K562 (cell line): Measurements from ENCODE around the gene IQCM. TPM values are rescaled to one million over a fixed set of nuclear protein-coding genes. Genes with fewer than 3 reads are reported as not detected.

Experiments
- CHD7 ChIP-seq: fragments of 200-600 bp; sonication (generic); IDR thresholded peaks from one replicate; pipeline ENCODE4 v1.6.1; 2012; ENCODE audit warnings: mild to moderate bottlenecking, low read depth, low read length, inconsistent platforms
- GABPB2 ChIP-seq: fragments of 250-450 bp; sonication (Bioruptor Pico); conservative IDR thresholded peaks from 2 replicates; pipeline ENCODE4 v1.5.1; 2021; ENCODE audit warnings: mild to moderate bottlenecking
- HMG20B ChIP-seq: fragments of 250-450 bp; sonication (Bioruptor Pico); IDR thresholded peaks from 2 replicates; pipeline ENCODE4 v1.5.0; 2021; ENCODE audit warnings: mild to moderate bottlenecking
- POLR2B ChIP-seq: fragments of 450-650 bp; IDR thresholded peaks from 2 replicates; pipeline ENCODE4 v1.6.1; 2018; ENCODE audit warnings: low read depth; ENCODE audit not compliant: partially characterized antibody
- U2AF2 ChIP-seq: fragments of 200-400 bp; formaldehyde crosslinking; optimal IDR thresholded peaks from 2 replicates; pipeline ENCODE3; 2017; ENCODE audit warnings: low read depth, mild to moderate bottlenecking, low read length
- ZNF224 ChIP-seq: sonication (generic); formaldehyde crosslinking; IDR thresholded peaks from 2 replicates; pipeline ENCODE4 v1.8.0; 2022; ENCODE audit warnings: mild to moderate bottlenecking, missing genetic modification reagents
- ZNF232 ChIP-seq: sonication (generic); formaldehyde crosslinking; IDR thresholded peaks from 2 replicates; pipeline ENCODE4 v1.8.0; 2022; ENCODE audit warnings: mild to moderate bottlenecking, missing genetic modification reagents
- polyA plus RNA-seq, 8 experiments: library from polyadenylated mRNA; depleted of rRNA in 4 of 8; stranded (reverse) in 5 of 8; unstranded in 3 of 8; fragments of >200 nt; fragmentation: Nextera tagmentation in 2 of 8; fragmentation: Illumina TruSeq in 1 of 8; extraction: Ambion mirVana in 2 of 8; extraction: Trizol in 1 of 8; gene quantifications; 2 replicates each; pipeline versions ENCODE4 v1.2.1 to v1.2.3, GENCODE V29; 2011 to 2014; ENCODE audit warnings: inconsistent platforms in 1 of 8, missing spikeins in 1 of 8
- total RNA-seq, 7 experiments: library from RNA; depleted of rRNA in 6 of 7; stranded (reverse); fragments of >200 nt in 6 of 7; fragmentation: Illumina TruSeq in 2 of 7; extraction: Trizol in 2 of 7; gene quantifications; 2 replicates each; pipeline versions ENCODE4 v1.2.1 to v1.2.3, GENCODE V29; 2011 to 2021; ENCODE audit warnings: low replicate concordance in 1 of 7
- TF ChIP-seq, protein P1 (sequence below): fragments of 450-650 bp; IDR thresholded peaks from 2 replicates; pipeline ENCODE4 v1.6.1; 2018; ENCODE audit not compliant: partially characterized antibody
- TF ChIP-seq, protein P2 (sequence below): sonication (generic); formaldehyde crosslinking; IDR thresholded peaks from 2 replicates; pipeline ENCODE4 v1.5.0; 2020; ENCODE audit warnings: missing genetic modification reagents

The IQCM gene
- total and polyA plus RNA-seq, 9 of the 15 experiments (the other 6 are each of a cell fraction or from before 2014, with no cell fraction given), result not detected

- TF ChIP-seq, protein P1, sequence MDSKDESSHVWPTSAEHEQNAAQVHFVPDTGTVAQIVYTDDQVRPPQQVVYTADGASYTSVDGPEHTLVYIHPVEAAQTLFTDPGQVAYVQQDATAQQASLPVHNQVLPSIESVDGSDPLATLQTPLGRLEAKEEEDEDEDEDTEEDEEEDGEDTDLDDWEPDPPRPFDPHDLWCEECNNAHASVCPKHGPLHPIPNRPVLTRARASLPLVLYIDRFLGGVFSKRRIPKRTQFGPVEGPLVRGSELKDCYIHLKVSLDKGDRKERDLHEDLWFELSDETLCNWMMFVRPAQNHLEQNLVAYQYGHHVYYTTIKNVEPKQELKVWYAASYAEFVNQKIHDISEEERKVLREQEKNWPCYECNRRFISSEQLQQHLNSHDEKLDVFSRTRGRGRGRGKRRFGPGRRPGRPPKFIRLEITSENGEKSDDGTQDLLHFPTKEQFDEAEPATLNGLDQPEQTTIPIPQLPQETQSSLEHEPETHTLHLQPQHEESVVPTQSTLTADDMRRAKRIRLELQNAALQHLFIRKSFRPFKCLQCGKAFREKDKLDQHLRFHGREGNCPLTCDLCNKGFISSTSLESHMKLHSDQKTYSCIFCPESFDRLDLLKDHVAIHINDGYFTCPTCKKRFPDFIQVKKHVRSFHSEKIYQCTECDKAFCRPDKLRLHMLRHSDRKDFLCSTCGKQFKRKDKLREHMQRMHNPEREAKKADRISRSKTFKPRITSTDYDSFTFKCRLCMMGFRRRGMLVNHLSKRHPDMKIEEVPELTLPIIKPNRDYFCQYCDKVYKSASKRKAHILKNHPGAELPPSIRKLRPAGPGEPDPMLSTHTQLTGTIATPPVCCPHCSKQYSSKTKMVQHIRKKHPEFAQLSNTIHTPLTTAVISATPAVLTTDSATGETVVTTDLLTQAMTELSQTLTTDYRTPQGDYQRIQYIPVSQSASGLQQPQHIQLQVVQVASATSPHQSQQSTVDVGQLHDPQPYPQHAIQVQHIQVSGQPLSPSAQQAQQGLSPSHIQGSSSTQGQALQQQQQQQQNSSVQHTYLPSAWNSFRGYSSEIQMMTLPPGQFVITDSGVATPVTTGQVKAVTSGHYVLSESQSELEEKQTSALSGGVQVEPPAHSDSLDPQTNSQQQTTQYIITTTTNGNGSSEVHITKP, result no peak
- TF ChIP-seq HMG20B (CRISPR knock-in tag) (no peak), ZNF224 (CRISPR knock-in tag) (no peak), U2AF2 (no peak), CHD7 (no peak), POLR2B (no peak), ZNF232 (CRISPR knock-in tag) (no peak), GABPB2 (CRISPR knock-in tag) (no peak)
- TF ChIP-seq, protein P2, sequence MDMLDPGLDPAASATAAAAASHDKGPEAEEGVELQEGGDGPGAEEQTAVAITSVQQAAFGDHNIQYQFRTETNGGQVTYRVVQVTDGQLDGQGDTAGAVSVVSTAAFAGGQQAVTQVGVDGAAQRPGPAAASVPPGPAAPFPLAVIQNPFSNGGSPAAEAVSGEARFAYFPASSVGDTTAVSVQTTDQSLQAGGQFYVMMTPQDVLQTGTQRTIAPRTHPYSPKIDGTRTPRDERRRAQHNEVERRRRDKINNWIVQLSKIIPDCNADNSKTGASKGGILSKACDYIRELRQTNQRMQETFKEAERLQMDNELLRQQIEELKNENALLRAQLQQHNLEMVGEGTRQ (CRISPR knock-in tag), result no peak
- TF ChIP-seq, all 486 proteins: peak for 0
These were observed 317.4 kb downstream of the IQCM start (continued) for GRCh38 chr4:149498246-149498645.
